ENCODE measurements around the gene TRMT10B. TPM values are rescaled to one million over a fixed set of nuclear protein-coding genes. Genes with fewer than 3 reads are reported as not detected.

The TRMT10B gene
- total and polyA plus RNA-seq, 2 experiments from 2014 or later: 3.0 to 4.1 TPM

DNA sequence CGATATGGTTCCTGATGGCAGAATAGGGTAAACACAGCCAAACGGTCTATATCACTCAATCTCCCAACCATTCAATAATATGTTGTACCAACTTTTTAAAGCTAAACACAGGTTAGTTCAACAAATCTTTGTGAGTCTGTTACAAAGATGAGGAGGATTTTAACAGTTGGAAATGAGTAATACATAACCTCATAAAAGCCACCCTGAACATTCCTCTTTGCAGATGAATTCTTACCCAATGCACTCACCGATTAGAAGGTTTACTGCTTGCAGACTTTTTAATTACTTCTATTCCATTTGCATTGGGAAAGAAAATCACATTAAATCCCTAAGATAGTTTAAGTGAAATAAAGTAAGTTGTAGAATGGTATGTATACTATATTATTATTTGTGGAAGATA lies 23.3 kb upstream of the TRMT10B start:
- WGBS (ENCODE audit: low lambda C conversion rate, missing lambda C conversion rate): 73% methylated on average over 3 of the region's 3 CpGs
- Histone ChIP-seq H3K79me2 (no peaks in the 10 kb centered on the region), H3K4me2 (no peak overlapping the region), H3K4me3 (no peak overlapping the region), H3K4me1 (ENCODE audit: insufficient read depth) (no peaks in the 10 kb centered on the region), H3K27me3 (no peaks in the 10 kb centered on the region), H3K36me3 (replicated peaks; ENCODE audit: insufficient read depth, low read depth) (no peaks in the 10 kb centered on the region), H4K20me1 (ENCODE audit: insufficient read depth, poor library complexity, severe bottlenecking) (no peaks in the 10 kb centered on the region), H3K9me2 (replicated peaks; ENCODE audit: insufficient read depth) (no peaks in the 10 kb centered on the region), H3K9me3 (ENCODE audit: low read depth) (no peaks in the 10 kb centered on the region), H3K27ac (no peak overlapping the region), H2AFZ (no peak overlapping the region)
- TF ChIP-seq CTCF (IDR thresholded peaks at IDR 0.05; ENCODE audit: poor library complexity) (no peak), EZH2 (IDR thresholded peaks at IDR 0.05; ENCODE audit: borderline replicate concordance) (no peak)
- no peak for DNase-seq (ENCODE audit: low spot score)

DNA sequence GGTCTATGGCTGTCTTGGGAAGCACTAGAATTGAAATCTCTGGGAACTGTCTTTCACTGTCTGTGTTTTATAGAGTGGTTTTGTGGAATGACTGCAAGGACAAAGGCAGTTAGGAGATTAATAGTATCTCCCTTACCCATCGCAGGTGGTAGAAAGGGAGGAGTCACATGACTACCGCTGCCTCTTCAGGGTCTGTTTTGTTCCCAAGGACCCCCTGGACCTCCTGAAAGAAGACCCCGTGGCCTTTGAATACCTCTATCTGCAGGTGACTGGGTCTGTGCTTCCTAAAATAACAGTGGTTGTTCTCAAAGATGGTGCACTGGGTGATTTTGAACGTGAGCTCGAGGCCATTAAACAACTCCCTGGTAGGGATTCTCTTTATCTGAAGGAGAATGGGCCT lies 22.8 kb upstream of the TRMT10B start:
- no peak overlapping the region for H3K4me2 ChIP-seq
- H3K4me1 ChIP-seq (ENCODE audit: insufficient read depth): no peaks in the 10 kb centered on the region
- H4K20me1 ChIP-seq (ENCODE audit: insufficient read depth, poor library complexity, severe bottlenecking): no peaks in the 10 kb centered on the region
- TF ChIP-seq CTCF (IDR thresholded peaks at IDR 0.05; ENCODE audit: poor library complexity) (no peak), EZH2 (IDR thresholded peaks at IDR 0.05; ENCODE audit: borderline replicate concordance) (no peak), EZH2phosphoT487 (IDR thresholded peaks at IDR 0.05; ENCODE audit: low read depth, severe bottlenecking, unreplicated experiment) (no peak)
- no peak overlapping the region for H2AFZ ChIP-seq
- H3K27me3 ChIP-seq: no peaks in the 10 kb centered on the region
- no peaks in the 10 kb centered on the region for H3K79me2 ChIP-seq
- no peak for DNase-seq (ENCODE audit: low spot score)
- no peaks in the 10 kb centered on the region for H3K9me2 ChIP-seq (replicated peaks; ENCODE audit: insufficient read depth)
- H3K27ac ChIP-seq: no peak overlapping the region
- H3K4me3 ChIP-seq: no peak overlapping the region
- no peaks in the 10 kb centered on the region for H3K36me3 ChIP-seq (replicated peaks; ENCODE audit: insufficient read depth, low read depth)
- 65% methylated on average over 5 of the region's 5 CpGs for WGBS (ENCODE audit: low lambda C conversion rate, missing lambda C conversion rate)
- H3K9me3 ChIP-seq (ENCODE audit: low read depth): no peaks in the 10 kb centered on the region

- no peak overlapping the region for H3K4me3 ChIP-seq
Observed at GRCh38 chr9:37732086-37732741, 21.4 kb upstream of the TRMT10B start.

More at GRCh38 chr9:37732086-37732741, 21.4 kb upstream of the TRMT10B start:
- H3K27me3 ChIP-seq: no peaks in the 10 kb centered on the region
- no peak for DNase-seq (ENCODE audit: low spot score)
- H3K79me2 ChIP-seq: no peaks in the 10 kb centered on the region
- 65% methylated on average over 10 of the region's 10 CpGs for WGBS (ENCODE audit: low lambda C conversion rate, missing lambda C conversion rate)
- no peak overlapping the region for H3K27ac ChIP-seq
- H3K36me3 ChIP-seq (replicated peaks; ENCODE audit: insufficient read depth, low read depth): no peaks in the 10 kb centered on the region
- H3K9me2 ChIP-seq (replicated peaks; ENCODE audit: insufficient read depth): no peaks in the 10 kb centered on the region
- no peaks in the 10 kb centered on the region for H3K9me3 ChIP-seq (ENCODE audit: low read depth)
- H3K4me1 ChIP-seq (ENCODE audit: insufficient read depth): no peaks in the 10 kb centered on the region
- TF ChIP-seq EZH2phosphoT487 (IDR thresholded peaks at IDR 0.05; ENCODE audit: low read depth, severe bottlenecking, unreplicated experiment) (no peak), CTCF (IDR thresholded peaks at IDR 0.05; ENCODE audit: poor library complexity) (no peak), EZH2 (IDR thresholded peaks at IDR 0.05; ENCODE audit: borderline replicate concordance) (no peak)
- no peaks in the 10 kb centered on the region for H4K20me1 ChIP-seq (ENCODE audit: insufficient read depth, poor library complexity, severe bottlenecking)
- H2AFZ ChIP-seq: no peak overlapping the region
- H3K4me2 ChIP-seq: no peak overlapping the region
